A673 (cell line): ENCODE measurements around the gene ATP11C. TPM values are rescaled to one million over a fixed set of nuclear protein-coding genes. Genes with fewer than 3 reads are reported as not detected.

ENCODE experiments used
- BruUV-seq: library from RNA; stranded (reverse); fragments of 400-500 nt; replicated peaks from 2 replicates; lab custom pipeline; 2021; lab: Mats Ljungman, UMichigan
- CTCF ChIA-PET: fragments of 300-600 bp; sonication (Branson Sonifier 250); formaldehyde crosslinking; loops from one replicate; lab custom pipeline; 2022; ENCODE audit warnings: antibody characterized with exemption; lab: Charles Lee
- POLR2A ChIA-PET: fragments of 300-600 bp; sonication (Branson Sonifier 250); formaldehyde crosslinking; loops from one replicate; lab custom pipeline; 2022; ENCODE audit warnings: antibody characterized with exemption; ENCODE audit not compliant: low non-redundant PET; lab: Charles Lee
- DNase-seq: peaks from one replicate; pipeline ENCODE4 v3.0.0-alpha.2; 2015; ENCODE audit warnings: low spot score
- H3K27ac ChIP-seq: fragments of 200-600 bp; sonication (generic); 2 replicates; pipeline ENCODE4 v1.5.1; 2016; ENCODE audit warnings: mixed run types, low read depth, mild to moderate bottlenecking, mixed read lengths, antibody characterized with exemption, low read length; ENCODE audit not compliant: poor library complexity, severe bottlenecking
- H3K27me3 ChIP-seq: fragments of 200-600 bp; sonication (generic); replicated peaks from 2 replicates; pipeline ENCODE4 v1.6.1; 2017; ENCODE audit warnings: mixed run types, low read depth, mild to moderate bottlenecking, mixed read lengths, antibody characterized with exemption, low read length; ENCODE audit not compliant: insufficient read depth, poor library complexity
- H3K36me3 ChIP-seq: fragments of 200-600 bp; sonication (generic); 2 replicates; pipeline ENCODE4 v1.6.1; 2016; ENCODE audit warnings: mixed run types, mild to moderate bottlenecking, mixed read lengths, antibody characterized with exemption, low read length; ENCODE audit not compliant: insufficient read depth, poor library complexity, severe bottlenecking
- H3K4me1 ChIP-seq: fragments of 200-600 bp; sonication (generic); 2 replicates; pipeline ENCODE4 v1.6.1; 2017; ENCODE audit warnings: mixed run types, mild to moderate bottlenecking, mixed read lengths, antibody characterized with exemption, low read length; ENCODE audit not compliant: insufficient read depth, poor library complexity, severe bottlenecking
- H3K4me3 ChIP-seq: fragments of 200-600 bp; sonication (generic); 2 replicates; pipeline ENCODE4 v1.5.1; 2016; ENCODE audit warnings: low read depth, mixed run types, mild to moderate bottlenecking, mixed read lengths, low read length; ENCODE audit not compliant: poor library complexity, severe bottlenecking
- H3K9me3 ChIP-seq: fragments of 200-600 bp; sonication (generic); 2 replicates; pipeline ENCODE4 v1.6.1; 2016; ENCODE audit warnings: mixed run types, low read depth, mild to moderate bottlenecking, mixed read lengths, antibody characterized with exemption, low read length; ENCODE audit not compliant: poor library complexity, severe bottlenecking
- CTCF ChIP-seq: fragments of 300-800, 200-600 bp; sonication (generic); conservative IDR thresholded peaks from 2 replicates; pipeline ENCODE4 v1.5.1; 2017; ENCODE audit warnings: low read depth, mild to moderate bottlenecking, antibody characterized with exemption, low read length, moderate library complexity, mixed read lengths
- EZH2 ChIP-seq: fragments of 200-600 bp; sonication (generic); IDR thresholded peaks from 2 replicates; pipeline ENCODE4 v1.6.1; 2017; ENCODE audit warnings: borderline replicate concordance, low read depth, mild to moderate bottlenecking, mixed read lengths, antibody characterized with exemption, low read length; ENCODE audit not compliant: poor library complexity, severe bottlenecking
- intact Hi-C: fragments of 100-400 bp; cut with micrococcal nuclease; formaldehyde crosslinking; loops from one replicate; pipeline ENCODE4 v1.10.0; 2022; ENCODE audit not compliant: unreplicated experiment
- total RNA-seq: library from RNA; stranded (reverse); gene quantifications from 2 replicates; pipeline ENCODE4 v1.2.3, GENCODE V29; 2021

The ATP11C gene
- total RNA-seq, 1 experiment from 2014 or later: 93.1 TPM

GRCh38 chrX:139720979-139721378, 211.9 kb downstream of the ATP11C start:
- intact Hi-C loops: no loop called here

GRCh38 chrX:139720136-139720535, 212.7 kb downstream of the ATP11C start:
- TF ChIP-seq CTCF (no peak), EZH2 (no peak)
- intact Hi-C loops: no loop called here
- H3K36me3 ChIP-seq: no peaks in the 10 kb centered on the region
- H3K9me3 ChIP-seq: no peaks in the 10 kb centered on the region
- H3K4me1 ChIP-seq: no peaks in the 10 kb centered on the region
- no peaks in the 10 kb centered on the region for H3K27me3 ChIP-seq
- no peak for DNase-seq
- no TSS peak for BruUV-seq
- ChIA-PET CTCF (no interaction called here), POLR2A (no interaction called here)
- H3K27ac ChIP-seq: no peak overlapping the region
- H3K4me3 ChIP-seq: no peak overlapping the region

More at GRCh38 chrX:139720979-139721378, 211.9 kb downstream of the ATP11C start:
- Histone ChIP-seq H3K36me3 (no peaks in the 10 kb centered on the region), H3K4me1 (no peaks in the 10 kb centered on the region), H3K27me3 (no peaks in the 10 kb centered on the region), H3K27ac (no peak overlapping the region), H3K4me3 (no peak overlapping the region), H3K9me3 (no peaks in the 10 kb centered on the region)
- ChIA-PET POLR2A (interaction anchor here (0.7 kb wide), 1 partner anchor 17 kb away, joined by 3 read pairs; no protein-coding TSS in a partner anchor), CTCF (no interaction called here)
- BruUV-seq: no TSS peak
- DNase-seq: no peak
- TF ChIP-seq CTCF: no peak
- no peak for TF ChIP-seq EZH2

GRCh38 chrX:139708067-139708466, 224.8 kb downstream of the ATP11C start, which contains the start of gene MCF2:
Gene MCF2, minus strand, starts transcription at chrX:139708167. Its CDS starts 56,423 bp downstream, at chrX:139651744.
- DNase-seq: no peak
- BruUV-seq: no TSS peak
- intact Hi-C loops: no loop called here
- Histone ChIP-seq H3K27me3 (no peaks in the 10 kb centered on the region), H3K4me1 (no peaks in the 10 kb centered on the region), H3K27ac (no peak within 1 kb of the TSS), H3K36me3 (no peaks in the 10 kb centered on the region), H3K9me3 (no peaks in the 10 kb centered on the region), H3K4me3 (no peak within 1 kb of the TSS)
- CTCF ChIA-PET: no interaction called here
- no peak for TF ChIP-seq EZH2
- no peak for TF ChIP-seq CTCF
- POLR2A ChIA-PET: no interaction called here
